HL-60 (cell line): ENCODE results near the gene CYYR1.
"Not testable (repeated sequence)": the region's sequence is repeated elsewhere in the genome, so short reads cannot be mapped to it uniquely, and the experiment has no call there.

Experiments used
- DNase-seq, 2 experiments: peaks; one replicate each; pipeline ENCODE4 v3.0.0-alpha.2; 2010 to 2020; ENCODE audit warnings: low read depth in 1 of 2, low spot score in 1 of 2
- H3K27ac ChIP-seq: fragments of 250-450 bp; sonication (Bioruptor Pico); replicated peaks from 2 replicates; pipeline ENCODE4 v1.5.1; 2020; ENCODE audit warnings: mild to moderate bottlenecking, moderate library complexity
- H3K27me3 ChIP-seq: fragments of 250-450 bp; sonication (Bioruptor Pico); 2 replicates; pipeline ENCODE4 v1.5.1; 2021; ENCODE audit warnings: mild to moderate bottlenecking, moderate library complexity; ENCODE audit not compliant: insufficient read depth, poor library complexity, severe bottlenecking
- H3K4me3 ChIP-seq: replicated peaks from 2 replicates; pipeline ENCODE4 v1.5.1; 2011; ENCODE audit warnings: mild to moderate bottlenecking, control low read depth, low read length; ENCODE audit not compliant: insufficient read depth
- CTCF ChIP-seq: IDR thresholded peaks from one replicate; pipeline ENCODE4 v1.5.1; 2011; ENCODE audit warnings: low read length, control low read depth, inconsistent platforms; ENCODE audit not compliant: insufficient read depth
- GABPA ChIP-seq: IDR thresholded peaks from 2 replicates; pipeline ENCODE4 v1.6.1; 2012; ENCODE audit warnings: low read depth
- POLR2AphosphoS5 ChIP-seq: IDR thresholded peaks from 2 replicates; pipeline ENCODE4 v1.6.1; 2012; ENCODE audit warnings: low read depth
- SPI1 ChIP-seq: IDR thresholded peaks from 2 replicates; pipeline ENCODE4 v1.6.1; 2012; ENCODE audit warnings: low read depth, mild to moderate bottlenecking, borderline replicate concordance
- TF ChIP-seq, protein P1 (sequence below): IDR thresholded peaks from 2 replicates; pipeline ENCODE4 v1.6.1; 2012; ENCODE audit warnings: low read depth; ENCODE audit not compliant: insufficient replicate concordance

CYYR1 gene

DNA sequence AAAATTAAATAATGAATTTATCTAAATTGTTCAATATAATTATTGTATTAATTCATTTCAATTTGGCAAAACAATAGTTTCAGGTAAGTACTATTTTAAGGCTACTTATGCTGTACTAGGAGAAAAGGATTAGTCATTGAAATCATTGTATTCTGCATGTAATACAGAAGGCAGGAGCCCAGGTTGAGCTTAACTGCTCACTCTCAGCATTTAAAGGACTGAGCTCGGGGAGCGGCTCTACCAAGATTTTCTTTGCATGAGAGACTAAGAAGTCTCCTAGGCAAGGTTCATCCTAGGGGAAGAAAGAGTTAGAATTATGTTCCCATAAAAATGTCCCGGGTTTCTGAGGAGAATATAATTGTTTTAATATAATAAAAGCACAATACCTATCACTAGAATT lies 112.5 kb downstream of the CYYR1 start:
- Histone ChIP-seq H3K27me3 (no peaks in the 10 kb centered on the region), H3K4me3 (no peak overlapping the region), H3K27ac (no peak overlapping the region)
- no peak for DNase-seq
- TF ChIP-seq, protein P1, sequence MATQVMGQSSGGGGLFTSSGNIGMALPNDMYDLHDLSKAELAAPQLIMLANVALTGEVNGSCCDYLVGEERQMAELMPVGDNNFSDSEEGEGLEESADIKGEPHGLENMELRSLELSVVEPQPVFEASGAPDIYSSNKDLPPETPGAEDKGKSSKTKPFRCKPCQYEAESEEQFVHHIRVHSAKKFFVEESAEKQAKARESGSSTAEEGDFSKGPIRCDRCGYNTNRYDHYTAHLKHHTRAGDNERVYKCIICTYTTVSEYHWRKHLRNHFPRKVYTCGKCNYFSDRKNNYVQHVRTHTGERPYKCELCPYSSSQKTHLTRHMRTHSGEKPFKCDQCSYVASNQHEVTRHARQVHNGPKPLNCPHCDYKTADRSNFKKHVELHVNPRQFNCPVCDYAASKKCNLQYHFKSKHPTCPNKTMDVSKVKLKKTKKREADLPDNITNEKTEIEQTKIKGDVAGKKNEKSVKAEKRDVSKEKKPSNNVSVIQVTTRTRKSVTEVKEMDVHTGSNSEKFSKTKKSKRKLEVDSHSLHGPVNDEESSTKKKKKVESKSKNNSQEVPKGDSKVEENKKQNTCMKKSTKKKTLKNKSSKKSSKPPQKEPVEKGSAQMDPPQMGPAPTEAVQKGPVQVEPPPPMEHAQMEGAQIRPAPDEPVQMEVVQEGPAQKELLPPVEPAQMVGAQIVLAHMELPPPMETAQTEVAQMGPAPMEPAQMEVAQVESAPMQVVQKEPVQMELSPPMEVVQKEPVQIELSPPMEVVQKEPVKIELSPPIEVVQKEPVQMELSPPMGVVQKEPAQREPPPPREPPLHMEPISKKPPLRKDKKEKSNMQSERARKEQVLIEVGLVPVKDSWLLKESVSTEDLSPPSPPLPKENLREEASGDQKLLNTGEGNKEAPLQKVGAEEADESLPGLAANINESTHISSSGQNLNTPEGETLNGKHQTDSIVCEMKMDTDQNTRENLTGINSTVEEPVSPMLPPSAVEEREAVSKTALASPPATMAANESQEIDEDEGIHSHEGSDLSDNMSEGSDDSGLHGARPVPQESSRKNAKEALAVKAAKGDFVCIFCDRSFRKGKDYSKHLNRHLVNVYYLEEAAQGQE = no peak
- TF ChIP-seq POLR2AphosphoS5 = no peak
- TF ChIP-seq SPI1 = no peak
- no peak for TF ChIP-seq GABPA

GRCh38 chr21:26458854-26459253 lies 114.2 kb downstream of the CYYR1 start:
- H3K4me3 ChIP-seq, H3K27ac ChIP-seq, H3K27me3 ChIP-seq, DNase-seq: not testable (repeated sequence)

GRCh38 chr21:26457817-26458216 lies 115.3 kb downstream of the CYYR1 start:
- Histone ChIP-seq H3K27ac (no peak overlapping the region), H3K4me3 (no peak overlapping the region), H3K27me3 (no peaks in the 10 kb centered on the region)
- TF ChIP-seq, protein P1 = no peak
- no peak for TF ChIP-seq GABPA
- no peak for TF ChIP-seq POLR2AphosphoS5
- TF ChIP-seq SPI1 = no peak
- TF ChIP-seq CTCF = no peak
- no peak for DNase-seq

DNA sequence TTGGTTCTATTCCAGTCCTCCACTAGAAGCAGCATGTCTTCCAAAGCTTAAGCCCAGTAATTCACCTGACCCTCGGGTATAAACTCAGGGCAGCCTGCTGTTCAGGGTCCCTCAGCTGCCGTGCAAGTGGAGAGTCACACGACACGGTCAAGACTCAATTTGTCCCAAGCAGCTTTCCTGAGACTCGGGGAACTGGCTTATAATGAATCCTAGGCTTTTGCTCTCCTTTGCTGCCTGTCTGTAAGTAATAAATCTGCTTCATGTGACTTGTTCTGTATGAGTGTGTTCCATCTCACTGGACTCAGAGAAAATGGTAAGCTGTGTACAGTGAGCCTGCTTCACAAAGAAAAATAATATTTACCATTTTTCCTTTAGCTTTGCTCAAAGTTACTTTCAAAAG lies 119.8 kb downstream of the CYYR1 start:
- H3K27ac ChIP-seq = no peak overlapping the region
- DNase-seq = no peak
- TF ChIP-seq, protein P1 = no peak
- no peak for TF ChIP-seq SPI1
- TF ChIP-seq CTCF = no peak
- TF ChIP-seq GABPA = no peak
- no peak for TF ChIP-seq POLR2AphosphoS5

More for the DNA sequence above, 119.8 kb downstream of the CYYR1 start:
- Histone ChIP-seq H3K27me3 (no peaks in the 10 kb centered on the region), H3K4me3 (no peak overlapping the region)
